NCI-H510A (cell line): Measurements from ENCODE around the gene CSF1R.
"Not testable (repeated sequence)": the region's sequence is repeated elsewhere in the genome, so short reads cannot be mapped to it uniquely, and the experiment has no call there.

Experiments
- DNase-seq: peaks from one replicate; lab custom pipeline; 2025; lab: John Stamatoyannopoulos, UW

The CSF1R gene

DNA sequence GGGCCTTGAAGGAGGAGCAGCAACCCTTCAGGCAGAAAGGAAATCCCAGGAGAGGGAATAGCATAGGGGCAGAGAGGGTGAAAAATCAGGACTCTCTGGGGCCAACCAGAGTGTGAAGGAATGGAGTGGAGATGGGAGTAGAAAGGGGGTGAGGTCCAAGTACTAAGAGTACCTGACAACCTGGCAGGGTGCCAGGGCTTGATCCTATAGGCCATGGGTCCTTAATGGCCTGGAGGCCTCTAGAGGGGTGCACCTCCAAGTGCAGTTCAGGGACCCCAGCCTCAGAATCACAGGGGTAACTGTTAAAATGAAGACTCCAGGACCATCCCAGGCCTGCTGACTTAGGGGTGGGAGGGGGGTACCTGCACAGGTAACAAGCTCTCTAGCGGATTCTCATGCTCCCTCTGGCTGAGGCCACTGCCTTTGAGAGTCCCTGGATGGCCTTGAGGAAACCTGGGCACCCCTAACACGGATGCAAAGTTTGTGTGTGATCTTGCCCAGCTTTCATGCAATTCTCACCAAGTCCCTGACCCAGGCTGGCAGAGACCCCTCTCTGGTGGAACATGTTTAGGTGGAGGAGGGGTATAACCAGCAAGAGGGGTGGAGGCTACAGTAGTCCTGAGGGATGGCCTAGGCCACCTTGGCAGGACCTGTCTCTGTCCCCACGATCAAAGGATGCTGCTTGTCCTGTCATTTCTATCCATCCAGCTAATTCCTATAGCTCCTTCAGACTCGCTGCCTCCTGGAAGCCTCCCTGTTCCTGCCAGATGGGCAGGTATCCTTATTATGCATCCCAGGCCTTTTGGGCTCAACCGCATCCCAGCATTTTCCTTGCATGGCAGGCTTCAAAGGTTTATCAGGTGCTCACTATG lies 17.6 kb upstream of the CSF1R start:
- DNase-seq: no peak

DNA sequence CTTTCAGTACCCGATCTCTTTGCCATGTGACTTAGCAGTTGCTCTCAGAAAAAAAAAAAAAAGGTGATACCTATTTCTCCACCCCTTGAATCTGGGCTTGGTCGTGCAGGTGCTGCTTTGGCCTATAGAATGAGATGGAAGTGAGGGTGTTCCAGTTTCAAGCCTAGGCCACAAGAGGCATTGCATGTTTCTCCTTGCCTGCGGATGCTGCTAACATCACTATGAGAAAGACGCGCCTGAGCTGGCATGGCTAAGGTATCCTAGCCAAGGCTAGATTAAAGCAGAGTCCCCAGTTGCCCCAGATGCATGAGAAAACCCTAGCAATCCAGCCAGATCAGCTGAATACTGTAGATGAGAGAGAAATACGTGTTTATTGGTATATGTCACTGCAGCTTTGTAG lies 14.7 kb upstream of the CSF1R start:
- no peak for DNase-seq

DNA sequence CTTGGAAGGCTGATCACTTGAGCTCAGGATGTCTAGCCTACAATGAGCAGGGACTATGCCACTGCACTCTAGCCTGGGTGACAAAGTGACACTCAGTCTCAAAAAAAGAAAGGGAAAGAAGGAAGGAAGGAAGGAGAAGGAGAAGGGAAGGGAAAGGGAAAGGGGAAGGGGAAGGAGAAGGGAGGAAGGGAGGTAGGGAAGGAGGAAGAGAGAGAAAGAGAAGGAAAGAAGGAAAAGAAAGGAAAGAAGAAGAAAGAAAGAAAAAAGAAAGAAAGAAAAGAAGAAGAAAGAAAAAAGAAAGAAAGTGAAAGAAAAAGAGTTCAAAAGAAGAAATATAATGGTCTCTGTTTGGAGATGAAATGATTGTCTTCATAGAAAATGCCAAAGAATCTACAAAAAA lies 10.8 kb upstream of the CSF1R start:
- DNase-seq: no peak

DNA sequence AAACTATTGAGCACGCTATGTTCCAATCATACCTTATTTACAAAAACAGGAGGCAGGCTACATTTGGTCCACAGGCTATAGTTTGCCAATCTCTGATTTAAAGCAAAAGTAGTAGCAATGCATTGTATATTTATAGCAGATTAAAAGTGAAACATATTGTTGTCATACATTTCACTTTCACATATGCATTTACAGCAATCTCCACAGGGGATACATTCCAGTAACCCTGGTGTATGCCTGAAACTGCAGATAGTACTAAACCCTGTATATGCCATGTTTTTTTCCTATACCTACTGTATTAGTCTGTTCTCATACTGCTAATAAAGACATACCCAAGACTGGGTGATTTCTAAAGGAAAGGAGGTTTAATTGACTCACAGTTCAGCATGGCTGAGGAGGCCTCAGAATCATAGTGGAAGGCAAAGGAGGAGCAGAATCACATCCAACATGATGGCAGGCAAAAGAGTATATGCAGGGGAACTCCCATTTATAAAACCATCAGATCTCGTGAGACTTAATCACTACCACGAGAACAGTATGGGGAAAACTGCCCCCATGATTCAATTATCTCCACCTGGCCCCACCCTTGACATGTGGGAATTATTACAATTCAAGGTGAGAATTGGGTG lies 5.9 kb upstream of the CSF1R start:
- DNase-seq: no peak

DNA sequence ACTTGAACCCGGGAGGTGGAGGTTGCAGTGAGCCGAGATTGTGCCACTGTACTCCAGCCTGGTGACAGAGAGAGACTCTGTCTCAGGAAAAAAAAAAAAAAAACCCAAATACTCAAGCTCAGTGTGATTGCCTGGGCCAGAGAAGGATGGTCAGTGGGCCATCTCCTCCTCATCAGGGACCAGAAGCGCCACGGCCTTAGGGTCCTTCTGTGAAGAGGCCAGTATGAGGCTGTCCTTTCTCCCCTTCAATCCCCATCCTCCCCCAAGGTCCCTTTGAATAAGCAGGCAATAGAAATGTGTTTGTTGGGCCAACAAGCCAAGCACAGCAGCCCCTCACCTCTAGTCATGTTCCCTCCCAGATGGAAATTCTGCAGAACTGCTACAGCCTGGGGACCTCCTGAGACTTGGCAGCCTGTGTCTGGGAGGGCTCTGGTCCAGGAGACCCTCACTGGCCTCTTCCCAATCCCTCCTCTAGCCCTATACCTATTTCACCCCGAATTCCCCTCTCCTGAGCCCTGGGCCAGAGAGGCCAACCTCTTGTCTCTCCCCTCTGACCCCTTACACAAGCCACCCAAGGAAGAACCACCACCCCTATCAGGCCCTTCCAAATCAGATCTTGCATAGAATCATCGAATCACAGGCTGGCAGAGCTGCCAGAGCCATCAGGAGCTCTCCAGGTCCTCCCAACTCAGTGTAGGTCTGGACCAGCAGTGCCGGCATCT lies 1.0 kb downstream of the CSF1R start:
- DNase-seq: no peak

DNA sequence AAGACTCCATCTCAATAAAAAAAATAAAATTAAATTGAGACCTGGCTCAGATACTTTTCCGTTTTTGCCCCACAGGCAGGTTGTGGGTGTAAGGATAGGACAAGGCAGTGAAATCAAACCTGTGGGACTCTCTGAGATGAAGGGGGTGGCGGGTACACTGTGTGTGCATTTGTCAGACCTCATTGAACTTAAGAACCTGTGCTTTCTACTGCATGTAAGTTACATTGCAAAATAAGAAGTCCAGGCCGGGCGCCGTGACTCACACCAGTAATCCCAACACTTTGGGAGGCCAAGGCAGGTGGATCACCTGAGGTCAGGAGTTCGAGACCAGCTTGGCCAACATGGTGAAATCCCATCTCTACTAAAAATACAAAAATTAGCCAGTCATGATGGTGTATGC lies 1.6 kb downstream of the CSF1R start:
- DNase-seq: not testable (repeated sequence)

DNA sequence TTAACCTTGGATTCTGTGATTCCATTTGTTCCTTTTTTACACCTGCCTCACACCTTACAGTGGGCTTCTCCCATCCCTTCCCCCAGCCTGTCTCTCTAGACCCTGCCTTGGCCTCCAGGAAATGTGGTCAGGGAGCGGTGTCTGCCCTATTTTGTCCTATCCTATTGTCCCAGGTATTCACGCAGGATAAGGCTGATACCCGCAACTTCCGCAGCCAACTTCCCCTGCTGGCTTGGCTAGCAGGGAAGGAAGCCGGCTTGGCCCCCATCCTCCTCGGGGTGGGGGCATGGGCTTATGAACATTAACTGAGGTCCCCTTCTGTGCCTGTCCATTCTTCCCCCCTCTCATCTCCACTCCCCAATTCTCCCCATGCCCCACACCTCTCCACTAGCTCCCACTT lies 3.5 kb downstream of the CSF1R start:
- no peak for DNase-seq

DNA sequence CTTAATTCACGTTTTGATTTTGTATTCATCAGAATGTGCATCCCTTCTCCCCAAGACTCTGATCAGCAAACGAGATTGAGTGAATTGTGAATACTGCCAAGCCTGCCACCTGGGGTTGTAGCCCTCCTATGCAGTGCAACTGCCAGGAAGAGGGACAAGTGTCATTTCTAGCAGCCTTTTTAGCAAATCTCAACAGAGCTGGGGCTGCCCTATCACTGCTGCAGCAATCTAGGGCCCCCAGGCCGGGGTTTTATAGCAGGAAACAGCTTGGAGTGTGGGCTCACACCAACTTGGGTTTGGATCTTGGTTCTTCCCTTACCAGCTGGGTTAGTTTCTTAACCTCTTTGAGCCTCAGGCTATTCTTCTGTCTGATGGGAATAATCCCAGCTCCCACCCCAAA lies 4.0 kb downstream of the CSF1R start:
- no peak for DNase-seq

DNA sequence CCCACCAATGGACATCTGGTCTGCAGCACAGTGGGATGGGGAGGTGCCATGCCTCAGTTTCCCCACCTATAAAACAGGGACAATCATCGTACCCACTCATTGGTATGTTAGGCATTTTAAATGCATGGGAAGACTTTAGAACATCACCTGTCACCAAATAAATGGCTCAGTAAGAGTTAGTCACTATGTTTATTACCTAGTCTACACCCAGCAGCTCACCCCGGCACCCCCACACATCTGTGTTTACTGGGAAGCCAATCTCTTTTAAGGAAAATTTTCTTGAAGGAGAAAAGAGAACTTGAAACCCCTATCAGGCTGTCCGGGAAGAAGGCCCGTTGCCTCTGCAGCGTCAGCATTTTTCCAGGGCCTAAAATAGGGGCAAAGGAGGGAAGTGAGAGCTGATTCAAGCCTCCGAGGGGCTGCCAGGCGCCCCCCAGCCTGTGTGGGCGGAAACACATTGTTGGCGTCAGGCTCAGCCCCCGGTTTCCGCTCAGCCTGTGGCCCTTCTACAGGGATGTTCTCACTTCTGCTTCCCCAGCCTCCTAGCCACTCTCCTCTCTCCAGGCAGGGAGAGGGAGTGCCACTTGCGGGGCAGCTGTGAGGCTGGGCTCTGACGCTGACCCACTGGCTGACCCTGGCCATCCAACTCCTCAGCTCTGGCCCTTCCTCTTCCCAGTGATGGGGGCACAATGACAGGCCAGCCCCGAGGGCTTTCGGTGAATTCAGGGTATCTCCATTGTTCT lies 4.6 kb downstream of the CSF1R start:
- no peak for DNase-seq

DNA sequence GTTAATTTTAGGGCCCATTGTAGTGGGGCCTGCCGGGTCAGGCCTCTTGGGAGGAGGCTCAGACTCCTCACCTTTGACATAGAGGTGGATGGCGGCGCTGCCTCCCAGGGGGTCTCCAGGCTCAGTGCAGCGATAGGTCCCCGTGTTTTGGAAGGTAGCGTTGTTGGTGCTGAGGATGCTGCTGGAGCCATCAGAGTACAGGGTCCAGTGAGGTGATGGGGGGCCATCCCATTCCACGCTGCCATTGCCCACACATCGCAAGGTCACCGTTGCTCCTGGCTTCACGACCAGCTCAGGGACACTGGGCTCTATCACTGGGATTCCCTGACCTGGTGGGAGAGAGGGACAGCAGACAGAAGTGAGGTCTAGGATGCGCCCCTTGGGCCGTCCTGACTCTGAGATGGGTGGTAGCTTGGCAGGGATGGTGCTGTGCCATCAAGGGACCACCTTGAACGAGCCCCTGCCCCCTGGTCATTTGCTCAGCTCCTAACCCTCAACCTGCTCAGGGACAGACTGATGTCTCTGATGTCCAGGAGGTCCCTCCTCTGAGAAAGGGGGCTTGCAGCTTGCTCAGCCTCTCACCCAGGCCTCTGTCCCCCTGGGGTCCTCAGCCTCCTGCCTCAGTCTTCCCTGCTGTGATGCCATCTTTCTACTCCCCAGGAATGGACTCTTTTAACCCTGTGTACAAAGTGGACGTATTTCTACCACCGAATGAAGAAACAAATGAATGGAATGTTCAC lies 5.5 kb downstream of the CSF1R start:
- DNase-seq: no peak

DNA sequence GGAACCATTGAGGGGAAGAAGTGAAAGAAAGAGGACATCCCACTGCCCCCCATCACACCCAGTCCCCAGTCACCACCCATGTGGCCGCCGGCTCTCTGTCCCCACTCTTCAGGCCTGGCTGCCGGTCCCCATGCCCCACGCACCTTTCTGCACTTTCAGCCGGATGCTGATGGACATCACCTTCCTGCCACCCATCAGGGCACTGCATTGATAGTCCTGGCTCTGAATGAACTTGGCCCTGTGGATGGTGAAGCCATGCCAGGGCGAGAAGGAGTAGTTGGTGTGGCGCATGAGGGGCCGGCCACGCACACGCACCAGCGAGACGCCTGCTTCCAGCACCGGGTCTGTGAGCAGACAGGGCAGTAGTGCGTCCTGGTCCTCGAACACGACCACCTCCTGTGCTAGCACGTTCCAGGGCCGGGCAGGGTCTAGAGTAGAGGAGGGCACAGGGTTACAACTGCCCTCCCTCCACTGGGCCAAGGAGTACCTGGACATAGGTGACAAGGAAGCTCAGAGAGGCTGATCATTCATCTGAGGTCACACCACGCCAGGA lies 6.4 kb downstream of the CSF1R start:
- DNase-seq: no peak

DNA sequence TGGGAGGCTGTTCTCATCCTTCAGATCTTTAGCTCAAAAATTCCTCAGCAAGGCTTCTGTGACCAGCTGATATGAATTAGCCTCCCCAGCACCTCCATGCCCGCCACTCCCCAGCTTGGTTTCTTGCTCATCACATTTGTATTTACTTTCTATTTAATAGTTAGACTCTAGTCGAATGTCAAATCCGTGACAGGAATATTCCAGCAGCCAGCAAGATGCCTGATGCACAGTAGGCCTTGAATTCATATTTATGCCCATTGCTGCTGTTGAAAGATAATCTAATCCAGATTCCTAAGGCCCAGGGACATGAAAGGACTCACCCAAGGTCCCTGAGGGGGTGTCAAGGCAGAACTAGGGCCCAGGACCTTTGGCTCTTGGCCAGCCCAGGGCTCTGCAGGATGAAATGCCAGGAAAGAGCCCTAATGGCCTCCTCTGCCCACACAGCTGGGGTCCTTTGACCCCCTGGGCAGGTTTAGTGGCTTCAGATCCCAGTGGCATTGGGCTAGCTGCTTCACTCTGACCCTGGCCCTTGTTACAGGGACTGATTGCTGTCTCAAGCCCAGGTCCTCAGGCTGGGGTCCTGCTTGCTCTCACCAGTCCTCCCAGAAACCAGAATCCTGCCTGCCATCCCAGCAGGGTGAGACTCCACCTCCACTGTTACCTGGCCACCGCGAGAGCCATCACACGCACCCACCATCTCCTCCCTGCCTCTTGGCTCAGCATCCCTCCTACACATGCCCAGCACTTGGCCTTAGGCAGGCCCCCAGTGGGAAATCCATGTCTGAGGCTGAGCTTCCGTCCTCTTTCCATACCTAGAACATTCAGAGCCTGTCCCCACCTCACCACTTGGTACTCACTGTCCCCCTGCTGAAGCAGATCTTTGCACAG lies 7.3 kb downstream of the CSF1R start:
- no peak for DNase-seq

DNA sequence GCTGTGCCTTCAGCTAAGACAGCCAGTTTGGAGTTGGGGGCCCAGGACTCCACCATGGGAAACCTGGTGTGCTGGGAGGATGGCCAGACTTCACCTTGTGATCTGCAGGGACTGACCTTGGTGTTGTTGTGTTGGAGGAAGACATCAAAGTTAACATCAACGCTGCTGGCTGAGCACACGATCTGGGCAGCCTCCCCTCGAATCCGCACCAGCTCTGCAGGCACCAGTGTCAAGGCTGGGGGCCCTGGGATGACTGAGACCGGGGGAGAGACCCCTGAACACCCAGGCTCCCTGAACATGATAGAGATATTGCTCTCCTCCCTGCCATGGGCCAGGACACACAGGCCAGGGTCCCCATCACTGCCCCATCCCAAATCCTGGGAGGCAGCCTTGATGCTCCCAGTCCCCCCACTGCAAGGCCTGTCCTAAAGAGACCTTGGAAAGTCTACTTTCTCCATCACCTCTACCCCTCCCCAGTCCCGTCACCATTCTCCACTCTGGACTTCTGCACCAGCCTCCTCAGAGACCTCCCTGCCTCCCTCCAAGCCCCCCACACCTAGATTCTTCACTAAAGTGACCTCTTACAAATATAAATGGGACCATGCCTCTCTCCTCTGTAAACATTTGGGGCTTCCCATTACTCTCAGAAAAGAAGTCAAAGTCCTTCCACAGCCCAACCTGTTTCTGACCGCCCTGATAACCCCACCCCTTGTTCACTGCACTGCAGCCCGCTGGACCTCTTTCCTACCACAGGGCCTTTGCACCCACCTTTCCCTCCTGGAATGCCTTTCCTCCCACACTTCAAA lies 8.2 kb downstream of the CSF1R start:
- DNase-seq: no peak

DNA sequence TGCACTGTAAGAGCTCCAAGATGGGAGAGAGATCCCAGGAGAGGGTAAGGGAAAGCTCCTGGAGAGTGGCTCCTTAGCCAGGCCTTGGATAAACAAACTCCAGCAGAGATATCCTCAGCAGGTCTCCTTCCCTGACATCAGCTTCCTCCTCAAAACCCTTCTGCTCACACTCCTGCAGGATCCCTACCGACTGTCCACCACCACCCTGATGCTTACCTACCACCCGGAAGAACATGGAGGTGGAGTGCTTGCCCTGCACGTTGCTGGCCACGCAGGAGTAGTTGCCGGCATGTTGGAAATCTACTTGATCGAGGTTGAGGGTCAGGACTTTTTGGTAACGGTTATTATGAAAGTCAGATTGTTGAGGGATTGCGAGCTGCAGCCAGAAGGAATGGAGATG lies 9.3 kb downstream of the CSF1R start:
- DNase-seq: no peak

DNA sequence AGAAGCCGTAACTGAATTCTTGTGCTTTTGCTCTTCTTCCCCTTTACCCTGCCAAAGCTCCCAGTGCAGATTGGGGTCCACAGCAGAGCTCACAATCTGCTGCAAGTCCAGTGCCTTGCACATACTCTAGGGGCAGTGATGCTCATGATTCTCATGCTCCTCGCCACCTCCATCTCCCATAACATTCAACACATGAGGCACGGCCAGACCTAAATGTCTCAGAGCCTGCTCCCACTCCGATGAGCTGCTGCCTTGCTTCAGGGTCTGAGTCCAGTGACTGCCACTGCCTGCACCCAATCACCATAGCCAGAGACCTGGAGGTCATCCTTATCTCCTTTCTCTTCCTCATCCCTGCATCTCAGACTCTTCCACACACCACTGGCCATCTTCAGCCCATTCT lies 10.5 kb downstream of the CSF1R start:
- DNase-seq: no peak

DNA sequence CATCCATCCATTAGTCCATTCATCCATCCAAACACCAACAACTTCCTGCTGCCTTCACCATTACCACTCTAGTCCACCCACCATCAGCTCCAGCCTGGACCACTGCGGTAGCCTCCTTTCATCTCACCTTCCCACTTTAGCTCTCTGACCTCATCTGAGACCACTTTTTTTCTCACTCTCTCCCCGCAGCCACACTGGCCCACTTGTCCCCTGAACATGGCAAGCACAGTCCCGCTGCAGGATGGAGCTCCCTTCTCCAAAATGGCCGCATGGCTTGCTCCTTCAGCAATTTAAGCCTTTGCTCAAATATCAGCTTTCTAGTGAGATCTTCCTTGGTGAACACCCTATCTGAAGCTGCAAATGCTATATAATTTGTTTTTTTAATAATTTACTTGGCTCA lies 11.1 kb downstream of the CSF1R start:
- no peak for DNase-seq

DNA sequence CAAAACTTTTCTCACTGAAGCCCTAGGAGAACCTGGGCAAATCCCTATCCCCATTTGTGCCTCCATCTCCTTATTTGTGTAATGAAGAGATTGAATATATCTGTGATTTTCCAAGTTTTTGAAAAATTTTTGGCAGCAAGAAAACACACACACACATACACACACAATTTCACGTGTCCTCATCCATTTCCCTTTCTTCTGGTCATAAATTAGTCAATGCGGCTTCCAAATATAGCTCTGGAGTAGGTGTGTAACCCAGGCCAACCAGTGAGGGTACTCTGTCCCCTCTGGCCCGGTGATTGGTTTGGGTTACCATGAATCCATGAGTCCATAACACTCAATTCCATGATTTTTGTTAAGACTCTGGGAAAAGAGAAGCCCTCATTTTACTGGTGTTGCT lies 12.7 kb downstream of the CSF1R start:
- no peak for DNase-seq

DNA sequence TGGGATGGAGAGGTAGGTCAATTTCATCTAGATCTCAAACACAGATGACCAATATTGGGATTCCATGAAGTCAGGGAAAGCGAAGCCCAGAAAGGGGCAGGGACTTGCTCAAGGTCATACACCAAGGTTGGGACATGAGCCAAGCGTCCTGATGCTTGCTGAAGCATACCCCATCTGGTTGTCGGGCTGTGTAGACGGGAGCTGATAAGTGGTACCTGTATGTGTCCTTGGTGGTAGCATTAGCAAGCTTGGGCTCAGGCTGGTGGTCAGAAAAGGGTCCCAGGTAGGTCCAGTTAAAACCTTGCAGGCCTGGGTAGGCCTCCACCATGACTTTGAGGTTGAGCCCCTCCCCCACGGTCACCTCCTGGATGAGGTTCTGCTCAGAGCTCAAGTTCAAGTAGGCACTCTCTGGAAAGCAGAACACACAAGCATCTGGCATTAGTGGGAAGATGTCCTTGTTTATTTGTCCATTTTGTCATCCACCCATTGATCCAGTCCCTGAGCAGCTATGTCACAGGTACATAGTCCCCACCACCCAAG lies 13.2 kb downstream of the CSF1R start:
- DNase-seq: no peak

DNA sequence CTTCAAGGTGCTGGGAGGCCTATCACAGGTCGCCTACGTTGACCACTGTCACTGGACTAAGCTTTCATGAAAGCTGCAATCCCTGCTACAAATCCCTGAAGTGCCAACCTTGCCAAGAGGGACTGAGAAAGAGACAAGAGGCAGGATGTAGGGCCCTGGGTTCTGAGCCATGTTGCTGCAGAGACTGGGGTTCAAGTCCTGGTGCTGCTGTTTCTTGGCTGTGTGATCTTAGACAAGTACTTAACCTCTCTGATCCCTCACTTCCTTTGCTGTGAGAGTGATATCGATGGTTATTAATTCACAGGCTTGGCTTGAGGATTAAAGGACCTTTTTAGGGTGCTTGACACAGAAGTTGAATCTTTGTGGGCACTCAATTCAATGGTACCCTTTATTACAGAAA lies 15.5 kb downstream of the CSF1R start:
- DNase-seq: no peak
